Choroid plexus epithelial cell (primary cell): ENCODE measurements around the gene IGLL1.

ENCODE experiments used
- DNase-seq: peaks from one replicate; pipeline ENCODE4 v3.0.0-alpha.2; 2010; ENCODE audit warnings: low read depth
- H3K4me3 ChIP-seq: 2 replicates; pipeline ENCODE4 v1.5.1; 2011; ENCODE audit warnings: low read depth, mild to moderate bottlenecking, control low read depth, low read length, moderate library complexity
- CTCF ChIP-seq: conservative IDR thresholded peaks from 2 replicates; pipeline ENCODE4 v1.5.1; 2011; ENCODE audit warnings: low read depth, mild to moderate bottlenecking, control low read depth, inconsistent platforms, low read length, moderate library complexity

IGLL1 gene

GRCh38 chr22:23531966-23532705 is 48.0 kb downstream of the IGLL1 start:
- H3K4me3 ChIP-seq = no peak overlapping the region
- no peak for DNase-seq
- TF ChIP-seq CTCF = no peak

- DNase-seq = no peak
- TF ChIP-seq CTCF = no peak
- H3K4me3 ChIP-seq = no peak overlapping the region
Measured at GRCh38 chr22:23531283-23531956, 48.7 kb downstream of the IGLL1 start.

DNA sequence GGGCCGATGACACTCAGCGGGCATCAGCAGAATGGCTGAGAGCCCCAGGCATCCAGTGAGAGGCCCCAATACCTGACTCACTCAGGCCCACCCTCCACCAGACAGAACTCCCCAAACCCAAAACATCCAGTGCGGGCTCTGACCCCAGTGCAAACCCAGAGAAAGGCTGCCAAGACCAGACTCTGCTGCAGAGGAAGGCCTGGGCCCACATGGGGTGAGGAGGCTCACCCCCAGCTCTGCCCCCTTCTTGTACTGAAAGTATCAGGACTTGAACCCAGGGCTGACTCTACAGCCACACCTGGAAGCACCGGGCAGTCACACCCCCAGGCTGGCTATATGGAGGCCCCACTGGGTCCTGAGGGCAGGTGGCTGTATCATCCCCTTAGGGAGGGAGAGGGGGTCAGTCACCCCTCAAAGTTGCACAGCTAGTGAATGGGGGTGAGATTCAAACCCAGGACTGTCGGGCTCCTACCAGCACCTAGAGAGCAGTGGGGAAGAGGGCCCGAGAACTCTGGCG is 49.3 kb downstream of the IGLL1 start:
- H3K4me3 ChIP-seq = no peak overlapping the region
- no peak for TF ChIP-seq CTCF
- no peak for DNase-seq

GRCh38 chr22:23530106-23530505 is 50.0 kb downstream of the IGLL1 start:
- no peak overlapping the region for H3K4me3 ChIP-seq
- no peak for DNase-seq
- no peak for TF ChIP-seq CTCF

GRCh38 chr22:23529166-23530103 is 50.7 kb downstream of the IGLL1 start:
- no peak overlapping the region for H3K4me3 ChIP-seq
- DNase-seq = no peak
- no peak for TF ChIP-seq CTCF

DNA sequence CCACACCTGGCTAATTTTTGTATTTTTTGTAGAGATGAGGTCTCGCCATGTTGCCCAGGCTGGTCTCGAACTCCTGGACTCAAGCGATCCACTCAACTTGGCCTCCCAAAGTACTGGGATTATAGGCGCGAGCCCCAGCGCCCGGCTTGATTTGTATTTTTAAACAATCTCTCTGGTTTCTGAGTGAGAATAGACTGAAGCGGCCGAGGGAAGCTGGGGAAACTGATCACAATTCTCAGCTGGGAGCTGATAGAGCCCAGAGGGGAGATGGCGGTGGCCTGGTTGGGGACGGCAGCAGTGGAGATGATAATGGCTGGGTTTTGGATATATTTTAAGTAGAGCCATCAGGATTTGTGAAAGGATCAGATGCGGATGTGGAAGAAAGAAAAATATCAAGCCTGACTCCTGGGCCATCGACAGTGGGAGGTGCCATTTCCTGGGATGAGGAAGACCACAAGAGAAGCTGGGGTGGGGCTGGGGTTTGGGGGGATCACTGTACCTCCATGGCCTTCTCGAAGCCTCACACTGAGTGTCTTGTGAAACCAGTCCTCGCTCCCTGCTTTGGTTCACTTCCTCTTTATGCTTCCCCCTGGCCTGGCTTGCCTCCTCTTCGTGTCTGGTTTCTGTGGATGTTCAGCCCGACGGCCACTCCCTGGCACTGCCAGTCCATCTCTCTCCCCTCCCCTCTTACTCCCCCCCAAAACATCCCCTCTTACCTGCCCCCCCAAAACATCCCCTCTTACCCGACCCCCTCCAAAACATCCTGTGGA is 51.9 kb downstream of the IGLL1 start:
- DNase-seq = no peak
- H3K4me3 ChIP-seq = no peak overlapping the region
- no peak for TF ChIP-seq CTCF
